HG03378 (cell line): Measurements from ENCODE around the gene VPS16.

Experiments
- ATAC-seq: cut with Tn5 transposase; IDR thresholded peaks from one replicate; pipeline ENCODE4 v1.9.1; 2021; ENCODE audit warnings: mild to moderate bottlenecking, moderate library complexity; ENCODE audit not compliant: unreplicated experiment

VPS16 gene

GRCh38 chr20:2833761-2834160, 6.8 kb upstream of the VPS16 start:
- ATAC-seq, result no peak

- no peak for ATAC-seq
Observed at GRCh38 chr20:2834401-2835110, 6.0 kb upstream of the VPS16 start.

DNA sequence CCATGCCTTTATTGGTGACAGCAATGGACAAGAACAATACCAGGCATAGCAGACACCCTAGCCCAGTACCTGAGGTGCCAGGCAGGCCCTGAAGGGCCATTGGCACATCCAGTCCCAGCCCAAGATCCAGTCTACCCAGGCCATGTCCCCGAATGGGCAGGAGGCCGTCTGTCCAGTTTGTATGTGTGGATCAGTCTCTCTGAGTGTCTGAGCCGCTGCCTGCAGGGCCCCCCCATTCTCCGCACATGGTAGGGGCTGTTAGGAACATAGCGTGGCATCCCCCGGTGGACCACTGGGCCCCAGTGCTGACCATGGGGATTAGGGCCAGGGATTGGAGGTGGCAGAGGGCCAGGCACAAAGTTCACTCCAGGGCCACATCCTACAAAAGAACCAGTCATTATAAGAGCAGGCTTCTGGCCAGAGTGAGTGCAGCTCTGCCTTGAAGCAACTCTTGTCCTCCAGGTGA, 5.2 kb upstream of the VPS16 start:
- no peak for ATAC-seq

GRCh38 chr20:2836035-2836434, 4.5 kb upstream of the VPS16 start:
- ATAC-seq, result no peak

DNA sequence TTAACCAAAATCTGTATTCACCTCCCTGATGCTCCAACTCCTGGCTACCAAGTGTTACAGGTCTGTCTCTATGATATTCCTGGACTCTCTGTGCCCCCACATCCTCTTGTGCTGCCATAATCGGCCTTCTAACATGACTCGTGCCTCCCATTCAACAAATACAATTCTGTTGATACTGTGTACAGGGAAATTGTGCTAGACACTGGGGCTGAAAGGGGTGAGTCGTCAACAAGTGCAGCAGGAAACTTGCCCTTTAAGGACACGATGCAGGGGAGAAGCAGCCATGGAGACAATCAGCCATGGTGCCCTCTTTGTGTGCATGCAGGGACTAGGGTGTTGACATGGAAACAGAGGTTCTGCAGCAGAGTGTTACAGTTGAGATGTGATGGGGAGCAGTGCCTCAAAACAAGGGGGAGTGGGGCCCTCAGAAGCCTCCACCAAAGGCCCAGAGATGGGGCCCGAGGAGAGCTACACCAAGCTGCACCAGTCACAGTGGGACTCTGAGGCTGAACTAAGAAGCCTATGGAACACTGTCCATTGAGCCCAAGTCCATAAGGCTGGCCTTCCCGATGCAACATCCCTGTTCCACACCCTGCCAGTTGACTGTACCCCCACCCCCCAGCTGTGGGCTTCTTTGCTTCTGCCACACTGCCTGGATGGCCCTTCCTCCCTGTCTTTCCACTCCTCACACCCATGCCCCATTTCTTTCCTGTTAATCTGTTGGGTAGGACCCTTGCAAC, 3.2 kb upstream of the VPS16 start:
- no peak for ATAC-seq

DNA sequence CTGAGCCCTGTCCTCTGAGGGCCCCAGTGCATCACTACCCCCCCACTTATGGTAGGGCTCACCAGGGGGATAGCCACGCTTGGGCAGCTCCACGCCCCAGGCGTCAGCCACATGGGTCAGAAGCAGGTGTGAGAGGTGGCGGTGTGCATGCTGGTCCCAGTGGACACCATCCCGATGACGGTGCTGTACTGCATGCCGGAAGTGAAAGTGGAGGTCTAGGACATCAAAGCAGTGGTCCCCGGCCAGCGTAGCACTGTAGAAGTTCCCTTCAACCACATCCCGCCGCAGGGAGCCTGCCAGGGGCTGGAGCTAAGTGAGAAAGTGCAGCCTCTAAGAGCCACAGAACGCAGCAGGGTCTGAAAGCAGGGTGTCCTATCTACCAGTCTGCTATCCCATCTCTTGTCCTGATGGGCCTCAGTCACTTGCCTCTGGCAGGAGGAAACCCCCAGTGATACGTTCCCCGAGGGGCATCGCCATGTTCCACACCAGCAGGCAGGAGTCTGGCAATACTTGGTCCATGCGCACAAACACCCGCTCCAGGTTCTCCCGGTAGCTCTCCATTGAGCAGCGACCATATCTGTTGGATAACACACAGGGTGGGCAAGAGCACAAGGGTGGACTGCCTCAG, 2.3 kb upstream of the VPS16 start:
- no peak for ATAC-seq

DNA sequence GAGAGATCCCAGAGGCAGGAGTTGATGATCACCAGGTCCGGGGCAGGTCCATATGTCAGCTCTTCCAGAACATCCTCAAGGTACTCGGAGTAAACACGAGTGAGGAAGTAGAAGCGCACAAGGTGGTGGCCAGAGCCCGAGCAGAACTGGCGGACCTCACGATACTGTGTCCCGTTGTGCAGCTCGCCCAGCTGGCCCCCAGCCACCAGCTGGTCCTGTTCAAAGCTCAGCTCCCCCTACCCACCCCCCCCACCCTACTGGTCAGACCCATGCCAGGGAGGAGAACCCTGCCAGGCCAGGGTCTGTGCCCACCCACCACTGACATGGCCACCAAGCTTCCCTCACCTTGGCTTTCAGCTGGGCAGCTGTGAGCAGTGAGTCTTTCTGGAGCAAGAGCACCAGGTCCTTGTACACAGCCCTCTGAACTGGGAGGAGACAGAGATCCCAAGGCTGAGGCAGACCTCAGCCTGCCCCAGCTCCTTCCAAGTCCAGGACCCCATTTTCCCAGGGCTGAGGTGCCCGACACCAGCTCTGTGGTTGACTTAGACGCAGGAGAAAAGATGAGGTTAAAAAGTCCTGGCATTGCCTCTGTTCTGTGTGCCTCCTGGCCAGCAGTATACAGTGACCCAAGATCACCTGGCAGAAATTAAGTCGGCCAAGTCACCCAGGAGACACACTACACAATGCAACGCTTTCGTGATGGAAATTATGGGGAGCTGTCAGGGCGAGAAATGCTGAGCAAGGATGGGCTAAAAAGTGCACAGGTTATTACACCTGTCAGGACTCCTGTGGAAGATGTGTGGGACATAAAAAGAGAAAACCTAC, 1.5 kb upstream of the VPS16 start:
- no peak for ATAC-seq

- ATAC-seq, result no peak
Observed at GRCh38 chr20:2839732-2840137, 810 bp upstream of the VPS16 start.

DNA sequence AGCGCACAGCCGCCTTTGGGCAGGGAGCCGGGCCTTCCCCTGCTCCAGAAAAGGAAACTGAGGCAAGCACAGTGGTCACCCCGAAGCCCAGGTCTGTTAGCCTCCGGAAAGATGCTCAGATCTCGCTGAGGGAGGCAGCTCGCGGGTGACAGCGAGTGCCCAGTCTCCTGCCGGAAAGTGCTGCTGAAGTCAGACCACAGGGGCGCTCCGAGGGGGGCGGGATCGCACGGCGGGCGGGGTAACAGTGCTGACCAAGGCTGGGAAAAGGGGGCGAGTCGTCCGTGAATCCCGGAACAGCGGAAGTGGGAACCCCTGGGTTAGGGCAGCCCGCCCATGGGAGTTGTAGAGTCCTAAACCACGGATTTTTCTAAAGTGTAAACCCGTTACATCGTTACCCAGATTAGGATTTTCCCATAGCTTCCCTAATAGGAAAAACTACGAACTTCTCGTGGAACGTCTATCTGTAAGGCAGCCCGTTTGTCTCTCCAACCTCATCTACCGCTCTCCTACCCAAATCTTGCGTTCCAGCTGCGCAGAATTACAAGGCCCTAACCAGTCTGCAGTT, 504 bp downstream of the VPS16 start:
- peak; percentile 28 for ATAC-seq

GRCh38 chr20:2845607-2846006, 5.1 kb downstream of the VPS16 start:
- no peak for ATAC-seq

GRCh38 chr20:2846698-2847097, 6.2 kb downstream of the VPS16 start:
- ATAC-seq, result no peak

DNA sequence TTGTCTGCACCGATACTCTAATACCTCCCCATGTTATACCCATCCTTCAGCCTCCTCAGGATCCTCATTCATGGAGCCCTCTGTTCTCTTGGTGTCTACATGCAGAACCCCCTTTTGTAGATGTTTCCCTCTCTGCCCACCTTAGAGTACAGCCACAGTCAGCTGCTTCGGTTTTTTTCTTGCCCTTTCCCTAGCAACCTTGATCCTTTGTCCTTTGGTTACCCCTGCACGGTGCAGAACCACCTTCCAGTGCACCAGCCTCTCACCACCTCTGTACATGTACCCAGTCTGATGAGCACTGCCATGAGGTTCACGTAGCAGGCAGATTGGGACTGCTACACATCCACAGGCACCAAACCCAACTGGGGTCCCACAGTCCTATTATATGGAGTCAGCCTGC, 7.3 kb downstream of the VPS16 start:
- no peak for ATAC-seq

DNA sequence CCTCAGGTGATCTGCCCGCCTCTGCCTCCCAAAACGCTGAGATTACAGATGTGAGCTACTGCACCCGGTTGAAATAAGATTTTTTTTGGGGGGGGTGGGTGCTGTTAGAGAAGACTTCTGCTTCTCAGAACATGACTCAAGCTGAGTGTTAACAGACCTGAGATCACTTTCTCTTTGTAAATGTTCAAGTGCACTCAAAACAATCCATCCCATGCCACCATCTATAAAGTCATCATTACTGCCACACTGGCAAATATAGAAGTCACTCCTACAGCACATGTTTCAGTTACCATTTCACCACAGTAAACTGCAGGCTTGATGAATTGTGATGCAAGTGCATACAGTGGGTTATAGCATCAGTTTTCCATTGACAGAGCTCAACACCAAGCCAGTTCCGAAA, 9.0 kb downstream of the VPS16 start:
- ATAC-seq, result no peak

DNA sequence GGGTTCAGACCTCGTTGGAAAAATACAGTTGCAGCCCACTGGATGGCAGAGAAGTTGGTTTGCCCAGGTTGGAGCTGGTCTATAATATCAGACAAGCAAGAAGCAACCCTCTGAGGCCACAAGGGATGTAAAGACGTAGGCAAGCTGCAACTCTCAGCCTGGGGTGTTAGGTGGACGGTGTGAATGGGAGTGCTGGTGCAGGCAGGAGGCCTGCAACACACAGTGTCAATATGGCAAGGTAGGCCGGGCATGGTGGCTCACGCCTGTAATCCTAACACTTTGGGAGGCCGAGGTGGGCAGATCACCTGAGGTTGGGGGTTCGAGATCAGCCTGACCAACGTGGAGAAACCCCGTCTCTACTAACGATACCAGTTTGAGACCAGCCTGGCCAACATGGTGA, 10.5 kb downstream of the VPS16 start:
- no peak for ATAC-seq

DNA sequence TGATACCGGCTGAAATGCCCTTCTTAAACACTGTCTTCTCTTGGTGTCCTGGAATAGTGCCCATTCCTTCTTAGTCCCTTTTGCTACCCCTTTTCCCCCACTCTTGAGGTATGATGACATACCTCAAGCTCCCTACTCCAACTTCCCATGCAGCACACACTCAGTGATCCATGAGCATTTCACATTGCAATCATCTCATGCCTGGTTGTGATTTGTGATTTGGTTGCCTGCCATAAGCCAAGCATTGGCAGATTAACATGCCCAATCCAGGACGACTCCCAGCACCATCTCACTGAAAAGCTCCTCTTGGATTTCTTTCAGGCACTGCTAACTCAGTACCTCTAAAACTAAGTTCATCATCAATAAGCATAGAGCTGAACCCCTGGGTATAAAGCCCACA, 18.0 kb downstream of the VPS16 start:
- ATAC-seq, result no peak

- ATAC-seq, result no peak
Observed at GRCh38 chr20:2859330-2860121, 19.0 kb downstream of the VPS16 start.

DNA sequence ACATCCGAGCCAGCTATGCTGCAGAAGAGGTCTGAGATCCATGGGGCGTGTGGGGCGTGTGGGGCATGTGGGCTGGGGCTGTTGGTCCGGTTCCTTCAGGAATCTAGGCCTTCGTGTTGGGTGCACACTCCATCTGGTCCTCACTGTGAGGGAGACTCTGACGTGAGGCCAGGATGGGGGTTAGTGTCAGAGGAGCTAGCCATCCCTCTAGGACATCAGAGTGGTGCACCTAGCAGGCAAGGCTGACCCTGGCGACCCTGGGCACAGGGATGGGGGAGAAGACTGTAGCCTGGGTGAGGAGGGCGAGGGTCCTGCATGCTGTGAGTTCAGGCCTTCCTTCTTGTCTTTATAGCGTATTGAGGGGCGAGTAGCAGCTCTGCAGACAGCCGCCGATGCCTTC, 24.1 kb downstream of the VPS16 start:
- ATAC-seq, result no peak

- no peak for ATAC-seq
Observed at GRCh38 chr20:2865101-2865500, 24.6 kb downstream of the VPS16 start.

DNA sequence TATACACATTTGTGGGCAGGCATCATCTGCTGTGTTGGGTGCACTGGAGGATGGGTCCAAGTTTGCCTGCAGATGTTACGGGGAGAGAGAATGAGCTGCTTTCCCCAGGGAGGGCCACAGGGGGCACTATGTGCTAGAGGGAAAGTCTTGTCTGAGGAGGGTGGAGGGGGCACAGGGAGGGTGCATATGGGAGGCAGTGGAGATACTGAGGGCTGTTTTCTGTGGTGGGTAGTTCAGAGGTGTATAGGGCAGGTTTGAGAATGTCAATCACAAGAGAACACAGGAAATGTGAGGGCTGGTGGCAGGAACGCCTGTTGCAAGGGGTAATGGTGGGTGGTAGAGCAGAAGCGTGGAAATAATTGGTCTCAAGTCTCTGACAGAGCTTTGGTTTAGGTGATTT, 25.1 kb downstream of the VPS16 start:
- no peak for ATAC-seq

DNA sequence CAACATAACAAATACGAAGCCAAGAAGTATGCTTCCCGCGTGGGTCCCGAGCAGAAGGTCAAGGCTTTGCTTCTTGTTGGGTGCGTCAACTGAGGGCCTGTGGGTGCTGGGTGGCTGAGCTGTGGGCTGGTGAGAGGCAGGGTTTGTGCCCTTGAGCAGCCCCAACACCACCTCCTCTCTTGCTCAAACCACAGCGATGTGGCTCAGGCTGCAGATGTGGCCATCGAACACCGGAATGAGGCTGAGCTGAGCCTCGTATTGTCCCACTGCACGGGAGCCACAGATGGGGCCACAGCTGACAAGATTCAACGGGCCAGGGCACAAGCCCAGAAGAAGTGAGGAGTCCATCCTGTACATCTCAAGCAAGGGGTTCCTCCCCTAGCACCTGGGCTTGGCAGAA, 25.7 kb downstream of the VPS16 start:
- no peak for ATAC-seq
